ENCODE measurements around the gene TEX52.

TEX52 gene

GRCh38 chr12:2844786-2845185 is 12.1 kb downstream of the TEX52 start:
- TF ChIP-seq CTCF (IDR thresholded peaks at IDR 0.05), result no peak

- TF ChIP-seq CTCF (IDR thresholded peaks at IDR 0.05), result no peak
These were observed 13.9 kb downstream of the TEX52 start for GRCh38 chr12:2842948-2843347.

GRCh38 chr12:2841056-2841650 is 15.7 kb downstream of the TEX52 start:
- TF ChIP-seq CTCF (IDR thresholded peaks at IDR 0.05), result no peak

DNA sequence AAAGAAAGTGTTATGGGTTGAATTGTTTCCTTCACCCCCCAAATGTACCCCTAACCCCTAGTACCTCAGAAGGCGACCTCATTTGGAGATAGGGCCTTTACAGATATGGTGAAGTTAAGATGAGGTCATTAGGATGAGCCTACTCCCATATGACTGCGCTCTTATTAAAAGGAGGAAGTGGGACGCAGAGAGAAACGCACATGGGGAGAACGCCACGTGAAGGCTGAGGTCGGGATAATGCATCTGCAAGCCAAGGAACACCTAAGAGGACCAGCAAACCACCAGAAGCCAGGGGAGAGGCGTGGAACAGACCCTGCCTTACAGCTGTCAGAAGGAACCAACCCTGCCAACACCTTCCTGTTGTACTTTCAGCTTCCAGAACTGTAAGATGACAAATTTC is 20.3 kb downstream of the TEX52 start:
- TF ChIP-seq CTCF (IDR thresholded peaks at IDR 0.05), result no peak

GRCh38 chr12:2835691-2836403 is 21.0 kb downstream of the TEX52 start:
- TF ChIP-seq CTCF (IDR thresholded peaks at IDR 0.05), result no peak

DNA sequence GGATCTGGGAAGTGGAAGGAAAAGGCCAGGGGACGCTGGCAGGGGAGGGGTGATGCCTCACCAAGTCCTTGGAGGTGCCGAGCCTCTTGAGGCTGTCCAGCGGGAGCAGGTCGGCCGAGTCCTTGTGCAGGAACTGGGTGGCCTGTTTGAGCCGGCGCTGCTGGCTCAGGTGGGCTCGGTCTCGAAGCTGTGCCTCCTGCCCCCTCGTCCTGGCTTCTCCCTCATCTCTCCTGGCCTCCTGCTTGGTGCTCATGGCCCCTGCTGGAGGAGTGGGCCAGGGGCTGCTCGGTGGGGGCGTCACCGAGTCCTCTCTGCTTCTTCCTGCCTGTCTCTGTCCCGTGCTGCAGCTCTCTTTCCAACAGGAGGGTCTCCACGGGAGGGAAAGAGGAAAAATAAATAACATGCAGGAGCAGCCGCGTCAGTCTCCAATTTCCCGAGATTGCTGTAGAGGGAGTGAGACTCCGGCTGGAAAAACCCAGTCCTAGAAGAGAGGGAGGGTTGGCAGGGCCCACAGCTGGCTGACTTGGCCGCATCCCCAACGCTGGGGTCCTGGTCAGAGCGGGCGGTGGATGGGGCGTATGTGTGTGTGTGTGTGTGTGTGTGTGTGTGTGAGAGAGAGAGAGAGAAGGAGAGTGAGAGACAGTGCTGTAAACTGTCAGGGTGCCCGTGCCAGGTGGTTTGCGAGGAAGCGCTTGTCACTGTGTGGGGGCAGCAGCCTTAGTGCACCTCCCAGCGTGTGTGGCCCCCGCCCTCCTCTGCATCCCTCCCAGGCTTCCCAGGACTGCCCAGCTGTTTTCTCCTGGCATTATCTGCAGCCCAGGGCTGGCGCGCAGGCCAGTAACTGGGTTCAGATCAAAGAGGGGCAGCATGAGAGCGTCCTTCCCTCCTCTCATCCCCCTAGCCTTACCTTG is 22.0 kb downstream of the TEX52 start, which contains the start of gene NRIP2:
TSS of gene NRIP2 (minus strand) at position 455 of the 911 bp plus-strand sequence. CDS start at position 403, 52 bp downstream.
- TF ChIP-seq CTCF (IDR thresholded peaks at IDR 0.05), result no peak

GRCh38 chr12:2833810-2834209 is 23.0 kb downstream of the TEX52 start:
- no peak for TF ChIP-seq CTCF (IDR thresholded peaks at IDR 0.05)

All from LNCAP (cell line).